ENCODE results near the gene SYPL1.
"Not testable (repeated sequence)": the region's sequence is repeated elsewhere in the genome, so short reads cannot be mapped to it uniquely, and the experiment has no call there.

The SYPL1 gene

GRCh38 chr7:106112118-106112971 lies at the start of gene SYPL1:
SYPL1 (minus strand) TSS chr7:106112312; CDS start chr7:106112208, 104 bp downstream.
- peak; percentile 83 to 89 for DNase-seq

GRCh38 chr7:106155027-106155426 lies 42.9 kb upstream of the SYPL1 start:
- DNase-seq = no peak

GRCh38 chr7:106153891-106154449 lies 41.9 kb upstream of the SYPL1 start:
- DNase-seq = peak; percentile 82 to 92

GRCh38 chr7:106152313-106152665 lies 40.2 kb upstream of the SYPL1 start:
- no peak for DNase-seq

DNA sequence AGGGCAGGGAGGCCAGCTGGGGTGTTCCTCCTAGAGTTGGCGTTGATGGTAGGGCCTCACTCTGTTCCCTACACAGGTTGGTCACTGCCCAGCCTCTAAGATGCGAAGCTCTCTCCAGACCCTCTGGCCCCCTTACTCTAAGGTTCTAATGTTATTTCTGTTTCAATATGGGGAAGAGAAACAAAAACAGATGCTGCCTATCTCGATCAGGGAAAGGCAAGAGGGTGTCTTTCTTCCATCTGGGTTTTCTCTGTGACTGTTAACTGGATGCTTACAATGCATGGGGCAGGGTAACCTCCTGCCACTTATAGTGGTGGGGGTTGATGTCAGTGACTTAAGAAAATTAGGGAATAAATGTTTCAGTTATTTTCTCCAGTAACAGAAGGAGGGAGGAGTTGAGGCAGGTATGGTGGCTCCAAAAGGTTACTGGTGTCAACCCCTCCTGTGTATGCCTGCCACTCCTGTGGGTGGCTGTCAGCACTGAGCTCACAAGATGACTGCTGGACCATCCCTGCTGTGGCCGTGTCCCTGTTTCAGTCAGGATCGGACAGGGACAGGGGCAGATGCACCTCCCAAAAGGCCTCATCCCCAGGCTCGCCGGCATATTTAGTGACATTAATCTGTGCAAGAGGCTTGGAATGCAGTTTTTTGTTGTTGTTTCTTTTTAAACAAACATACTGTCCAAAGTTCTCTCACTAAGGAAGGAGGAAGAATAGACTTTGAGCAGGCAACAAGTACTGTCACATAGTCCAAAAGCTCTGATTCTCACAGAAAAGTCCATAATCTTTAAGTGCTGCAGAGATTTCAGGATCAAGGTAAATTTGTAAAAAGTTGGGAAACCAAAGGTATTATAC lies 39.6 kb upstream of the SYPL1 start:
- no peak for DNase-seq

DNA sequence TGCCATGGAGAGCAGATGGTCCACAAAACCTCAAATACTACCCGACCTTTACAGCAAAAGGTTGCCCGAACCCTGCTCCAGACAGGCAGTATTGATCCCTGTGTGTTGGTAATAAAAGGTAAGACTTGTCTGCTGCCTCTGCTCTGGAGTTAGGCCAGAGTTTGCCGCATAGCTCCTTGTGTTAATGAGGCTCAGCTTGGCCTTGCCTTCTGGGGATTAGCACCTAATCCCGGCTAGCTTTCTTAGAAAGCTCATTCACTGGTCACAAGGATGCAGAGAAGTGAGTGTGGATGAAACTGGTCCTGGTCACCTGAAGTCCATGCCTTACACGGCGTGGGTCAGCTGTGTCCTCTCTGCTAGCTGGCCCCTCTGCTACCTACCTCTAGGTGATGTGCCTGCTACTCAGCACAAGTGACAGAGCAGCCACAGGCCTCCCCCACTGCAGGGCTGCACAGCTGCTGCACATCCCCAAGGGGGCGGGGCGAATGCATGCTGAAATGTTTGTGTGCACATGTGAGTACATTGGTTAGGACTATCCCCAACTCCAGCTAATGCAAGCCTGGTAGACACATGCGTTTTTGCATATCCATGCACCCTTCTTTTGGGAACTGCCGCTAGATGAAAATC lies 31.7 kb upstream of the SYPL1 start:
- DNase-seq = no peak

GRCh38 chr7:106142136-106142535 lies 30.0 kb upstream of the SYPL1 start:
- DNase-seq = no peak

DNA sequence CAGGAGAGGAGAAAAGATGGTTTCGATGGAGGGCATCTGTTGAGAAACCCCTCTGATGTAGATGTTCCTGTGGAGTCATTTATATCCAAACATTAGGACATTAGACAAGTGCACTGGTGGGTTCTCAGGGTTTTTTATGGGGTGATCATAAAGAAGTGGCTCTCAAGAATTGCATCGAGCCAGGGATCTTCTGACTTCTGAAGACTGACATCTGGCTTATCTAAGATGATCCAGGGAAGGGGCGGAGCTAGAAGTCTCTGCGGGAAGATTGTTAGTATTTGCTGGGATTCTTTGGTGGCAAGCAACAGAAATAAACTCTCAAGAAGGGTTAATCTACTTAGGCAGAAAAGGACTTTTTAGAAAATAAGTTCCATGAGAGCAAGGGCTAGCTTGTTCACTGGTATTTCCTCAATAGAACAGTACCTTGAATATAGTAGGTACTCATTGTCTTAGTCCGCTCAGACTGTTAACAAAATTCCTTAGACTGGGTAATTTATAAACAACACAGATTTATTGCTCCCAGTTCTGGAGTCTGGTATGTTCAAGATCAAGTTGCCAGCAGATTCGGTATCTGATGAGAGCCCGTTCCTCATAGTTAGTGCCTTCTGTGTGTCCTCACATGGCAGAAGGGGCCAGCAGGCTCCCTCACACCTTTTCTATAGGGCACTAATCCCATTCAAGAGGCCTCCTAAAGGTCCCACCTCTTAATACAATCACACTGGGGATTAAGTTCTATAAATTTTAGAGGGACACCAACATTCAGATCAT lies 28.5 kb upstream of the SYPL1 start:
- no peak for DNase-seq

DNA sequence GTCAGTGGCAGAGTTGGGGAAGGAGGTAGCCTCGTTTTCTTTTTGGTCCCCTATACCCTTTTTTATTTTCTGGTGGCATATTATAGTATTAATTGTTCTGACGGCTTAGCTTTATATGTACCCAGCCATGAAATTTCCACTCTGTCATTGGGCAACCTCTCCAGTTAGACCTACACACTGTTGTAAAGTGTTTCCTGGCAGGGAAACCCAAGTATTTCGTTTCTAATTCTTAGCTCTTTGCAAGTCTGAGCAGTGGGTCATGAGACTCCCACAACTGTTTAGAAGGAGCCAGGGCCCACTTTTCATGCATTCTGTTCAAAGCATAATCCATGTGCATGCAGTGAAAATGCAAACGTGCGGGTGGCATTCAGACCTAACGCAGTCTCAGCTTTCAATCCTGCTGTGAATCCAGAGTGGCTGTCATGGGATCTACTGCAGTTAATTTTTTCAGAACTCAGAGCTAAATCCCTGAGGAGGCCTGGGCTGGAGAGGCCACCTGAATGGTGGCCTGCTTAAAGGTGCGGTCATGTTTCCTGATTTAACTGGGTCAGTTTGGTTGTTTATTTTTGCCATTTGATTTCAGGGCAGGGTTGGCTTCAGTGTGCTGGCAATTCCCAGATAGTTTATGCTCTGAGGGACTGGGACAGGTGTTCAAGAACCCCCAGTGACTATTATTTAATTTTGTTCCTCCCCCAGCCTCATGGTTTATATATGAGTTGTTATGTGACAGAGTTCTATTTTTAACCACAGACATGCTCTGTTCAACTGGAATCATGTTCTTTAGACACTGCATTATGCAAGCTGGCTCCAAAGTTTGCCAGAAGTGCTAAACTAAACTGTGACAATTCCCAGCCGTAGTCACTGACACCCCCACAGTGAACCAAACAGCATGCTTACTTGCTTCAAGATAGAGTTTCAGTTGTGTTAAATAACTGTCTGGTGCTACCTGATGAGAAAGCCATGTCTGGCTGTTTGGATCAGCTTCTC lies 27.4 kb upstream of the SYPL1 start:
- peak in 1 of 2 donors; percentile 38 for DNase-seq

DNA sequence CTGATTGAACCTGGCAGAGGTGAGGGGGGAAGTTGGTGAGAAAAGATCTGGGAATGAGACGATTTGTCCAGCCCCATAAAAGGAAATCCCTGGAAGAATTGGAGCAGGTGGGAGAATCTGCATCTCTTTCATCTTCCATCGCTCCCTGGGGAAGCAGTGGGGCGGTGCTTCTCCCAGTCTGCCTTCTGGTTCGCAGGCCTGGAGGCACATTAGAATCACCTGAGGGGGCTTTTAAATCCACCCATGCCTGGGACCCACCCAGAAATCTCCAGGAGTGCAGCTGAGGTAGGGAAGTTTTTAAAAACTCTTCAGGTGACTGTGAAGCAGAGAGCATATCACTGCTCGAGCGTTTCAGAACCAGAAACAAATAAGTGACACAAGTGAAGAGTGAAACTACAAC lies 26.7 kb upstream of the SYPL1 start:
- no peak for DNase-seq

DNA sequence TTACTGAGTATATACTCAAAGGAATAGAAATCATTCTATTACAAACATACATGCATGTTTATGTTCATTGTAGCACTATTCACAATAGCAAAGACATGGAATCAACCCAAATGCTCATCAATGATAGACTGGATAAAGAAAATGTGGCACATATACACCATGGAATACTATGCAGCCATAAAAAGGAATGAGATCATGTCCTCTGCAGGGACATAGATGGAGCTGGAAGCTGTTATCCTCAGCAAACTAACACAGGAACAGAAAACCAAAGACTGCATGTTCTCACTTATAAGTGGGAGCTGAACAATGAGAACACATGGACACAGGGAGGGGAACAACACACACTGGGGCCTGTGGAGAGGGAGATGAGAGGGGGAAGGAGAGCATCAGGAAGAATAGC lies 26.1 kb upstream of the SYPL1 start:
- not testable (repeated sequence) for DNase-seq

DNA sequence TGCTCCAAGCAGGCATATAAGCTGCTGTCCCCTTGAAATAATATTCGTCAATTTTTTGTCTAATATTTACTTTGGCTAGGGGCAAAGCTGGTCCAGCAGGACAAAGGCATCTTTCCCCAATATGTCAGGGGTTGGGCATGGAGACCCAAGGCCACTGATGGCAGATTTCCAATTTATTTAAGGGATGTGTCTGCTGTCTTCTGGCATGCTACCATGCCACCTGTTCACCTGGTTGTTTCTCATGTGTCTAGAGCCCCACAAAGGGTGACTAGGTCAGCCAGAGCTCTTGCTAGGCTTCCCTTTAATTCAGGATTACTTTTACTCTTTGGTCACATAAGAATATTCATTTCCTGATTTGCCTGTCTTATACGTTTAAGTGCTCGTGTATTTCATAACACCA lies 22.1 kb upstream of the SYPL1 start:
- no peak for DNase-seq

DNA sequence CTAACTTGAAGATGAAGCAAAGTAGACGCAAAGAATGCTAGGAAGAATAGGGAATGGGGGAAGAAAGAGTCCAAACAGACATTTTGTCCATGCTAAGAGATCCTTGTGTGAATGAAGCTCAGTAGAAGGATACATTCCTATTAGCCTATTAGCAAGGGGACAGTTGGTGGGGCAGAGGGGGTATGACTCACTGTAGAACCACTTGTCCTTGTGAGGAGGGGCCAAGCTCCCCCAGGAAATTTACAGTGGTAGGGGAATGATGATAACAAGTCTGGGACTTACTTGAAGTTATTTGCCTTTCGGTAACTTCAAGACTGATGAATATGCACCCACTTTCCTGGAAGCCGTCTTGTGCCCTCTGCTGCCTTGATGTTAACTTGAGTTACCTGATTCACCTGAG lies 17.2 kb upstream of the SYPL1 start:
- DNase-seq = no peak

DNA sequence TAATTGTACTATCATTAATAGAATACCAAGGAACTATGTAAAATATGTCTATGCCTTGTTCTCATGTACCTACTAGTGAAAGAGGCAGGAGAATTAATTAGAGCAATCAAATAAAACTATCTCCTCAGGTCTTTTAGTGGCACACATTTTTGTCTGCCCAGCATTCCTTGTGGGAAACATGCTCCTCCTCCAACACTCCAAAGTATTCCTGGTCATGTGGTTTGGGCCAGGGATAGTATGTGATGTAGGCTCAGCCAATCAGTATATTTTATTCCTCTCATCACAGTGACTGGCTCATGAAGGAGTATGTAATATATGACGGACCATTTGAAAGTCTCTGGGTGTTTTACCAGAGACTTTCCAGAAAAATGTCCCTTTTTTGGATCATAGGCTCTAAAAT lies 16.7 kb upstream of the SYPL1 start:
- no peak for DNase-seq

DNA sequence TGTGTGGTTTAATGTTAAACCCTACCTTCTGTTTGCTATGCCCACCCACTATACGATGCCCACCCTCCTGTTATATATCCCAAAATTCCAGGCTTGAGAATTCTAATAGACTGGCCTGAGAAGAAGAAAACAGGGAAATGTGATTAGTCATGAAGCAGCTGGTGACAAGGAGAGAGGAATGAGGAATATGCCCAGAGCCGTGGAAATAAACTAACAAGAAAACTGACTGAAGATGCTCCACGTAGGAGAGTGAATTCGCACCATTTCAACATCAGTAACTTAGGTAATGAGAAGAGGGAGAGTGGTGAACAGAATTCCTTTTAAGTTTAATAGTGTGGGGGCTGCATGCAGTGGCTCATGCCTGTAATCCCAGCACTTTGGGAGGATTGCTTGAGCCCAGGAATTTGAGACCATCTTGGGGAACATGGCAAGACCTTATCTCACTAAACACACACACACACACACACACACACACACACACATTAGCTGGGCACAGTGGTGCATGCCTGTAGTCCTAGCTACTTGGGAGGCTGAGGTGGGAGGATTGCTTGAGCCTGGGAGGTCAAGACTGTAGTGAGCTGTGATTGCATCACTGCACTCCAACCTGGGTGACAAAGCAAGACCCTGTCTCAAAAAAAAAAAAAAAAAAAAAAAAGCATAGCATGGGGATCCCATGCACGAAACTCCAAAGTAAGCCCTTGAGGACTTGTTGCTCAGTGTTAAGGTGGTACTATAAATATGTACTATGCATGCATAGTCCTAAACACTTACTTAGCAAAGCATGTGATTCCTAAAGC lies 16.1 kb upstream of the SYPL1 start:
- DNase-seq = no peak

DNA sequence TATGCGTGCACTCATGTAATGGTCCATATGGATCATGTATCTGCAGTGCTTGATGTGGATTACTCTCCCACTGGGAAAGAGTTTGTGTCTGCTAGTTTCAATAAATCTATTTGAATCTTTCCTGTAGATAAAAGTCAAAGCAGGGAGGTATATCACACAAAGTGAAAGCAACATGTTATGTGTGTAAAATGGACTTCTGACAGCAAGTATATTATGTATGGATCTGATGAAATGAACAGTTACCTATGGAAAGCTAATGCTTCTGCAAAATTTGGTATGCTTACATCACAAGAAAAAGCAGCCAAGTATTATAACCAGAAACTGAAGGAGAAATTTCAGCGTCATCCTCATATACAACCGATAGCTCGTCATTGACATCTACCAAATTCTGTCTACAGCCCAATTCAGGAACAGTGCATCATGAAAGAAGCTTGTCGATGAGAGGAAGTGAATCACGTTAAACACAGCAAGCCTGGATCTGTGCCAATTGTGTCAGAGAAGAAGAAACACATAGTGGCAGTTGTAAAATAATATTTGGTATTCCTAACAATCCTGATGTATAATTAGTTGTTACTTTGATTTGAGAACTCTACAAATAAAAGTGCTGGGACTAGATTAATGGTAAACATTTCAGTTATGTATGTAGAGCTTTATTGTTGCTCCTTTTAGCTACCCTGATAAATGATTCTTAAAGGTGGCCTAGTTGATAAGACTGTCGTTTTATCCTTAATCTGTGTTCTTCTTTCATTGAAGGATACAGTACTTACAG lies 14.2 kb upstream of the SYPL1 start:
- no peak for DNase-seq

- DNase-seq = no peak
Measured at GRCh38 chr7:106125417-106125816, 13.3 kb upstream of the SYPL1 start.

GRCh38 chr7:106124186-106124585 lies 12.1 kb upstream of the SYPL1 start:
- no peak for DNase-seq

DNA sequence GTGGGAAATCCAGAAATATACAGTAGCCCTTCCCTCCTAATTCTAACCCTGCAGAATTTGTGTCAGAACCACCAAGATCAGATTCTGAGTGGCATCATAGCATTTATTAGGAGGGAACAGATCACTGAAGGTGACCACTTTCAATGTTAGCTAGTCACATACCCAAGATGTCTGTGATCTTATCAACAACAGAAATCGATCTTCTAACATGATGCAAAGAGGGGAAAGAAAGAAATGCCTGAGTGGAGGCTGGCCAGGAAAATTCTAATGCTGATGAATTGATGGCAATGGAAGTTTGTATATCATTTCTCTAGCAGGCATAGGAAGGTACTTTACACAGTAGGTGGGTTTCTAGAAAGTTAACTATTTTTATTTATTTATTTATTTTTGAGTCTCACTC lies 10.6 kb upstream of the SYPL1 start:
- no peak for DNase-seq

All from hippocampal formation (tissue), 2 donors.